HG03066 (cell line): ENCODE results near the gene RNU1-3.
"Not testable (repeated sequence)": the region's sequence is repeated elsewhere in the genome, so short reads cannot be mapped to it uniquely, and the experiment has no call there.

Experiments used
- ATAC-seq: cut with Tn5 transposase; IDR thresholded peaks from one replicate; pipeline ENCODE4 v1.9.1; 2021; ENCODE audit warnings: low read depth; ENCODE audit not compliant: unreplicated experiment

The RNU1-3 gene

DNA sequence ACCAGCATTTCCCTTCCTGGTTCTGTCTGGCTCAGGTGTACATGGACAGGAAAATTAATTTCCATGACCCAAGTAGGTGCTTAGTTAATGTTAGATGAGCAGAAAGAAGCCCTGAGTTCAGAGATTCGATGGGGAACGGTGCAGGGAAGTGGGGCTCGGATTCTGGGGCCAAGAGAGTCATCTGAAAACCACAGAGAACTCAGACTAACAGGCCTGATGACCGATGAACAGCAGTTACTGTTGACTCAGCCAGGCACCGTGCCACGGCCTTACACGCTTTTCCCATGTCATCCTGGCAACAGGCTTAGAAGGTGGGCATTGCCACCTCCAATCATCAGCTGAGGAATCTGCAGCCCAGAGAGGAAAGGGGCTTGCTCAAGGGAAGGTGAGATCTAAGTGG is 43.4 kb downstream of the RNU1-3 start:
- not testable (repeated sequence) for ATAC-seq

DNA sequence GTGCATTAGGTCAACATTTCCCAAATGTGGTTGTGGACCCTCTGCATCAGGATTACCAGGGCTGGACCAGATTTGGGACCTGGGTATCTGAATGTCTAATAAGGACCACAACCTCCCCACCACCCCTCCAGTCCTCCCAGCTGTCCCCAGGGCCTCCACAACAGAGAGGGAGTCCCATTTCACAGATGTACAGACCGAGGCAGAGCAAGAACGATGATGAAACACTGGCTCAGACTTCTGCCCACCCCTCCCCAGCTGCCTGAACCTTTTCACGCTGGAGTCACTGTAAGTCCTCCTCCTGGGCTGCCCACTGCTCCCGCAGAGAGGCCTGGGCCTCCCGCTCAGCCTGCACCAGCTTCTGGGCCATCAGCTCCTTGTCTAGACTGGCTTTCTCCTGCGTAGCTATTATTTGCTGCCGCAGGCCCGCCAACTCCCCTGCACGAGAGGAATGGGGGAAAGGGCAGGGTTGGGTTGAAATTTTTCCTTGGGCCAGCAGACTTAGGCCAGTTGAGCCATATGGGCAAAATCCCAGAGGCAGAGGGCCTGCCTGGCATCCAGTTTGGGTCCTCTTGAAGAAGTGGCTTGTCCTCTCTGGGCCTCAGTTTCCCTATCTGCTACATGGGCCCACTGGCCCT is 45.0 kb downstream of the RNU1-3 start:
- not testable (repeated sequence) for ATAC-seq

DNA sequence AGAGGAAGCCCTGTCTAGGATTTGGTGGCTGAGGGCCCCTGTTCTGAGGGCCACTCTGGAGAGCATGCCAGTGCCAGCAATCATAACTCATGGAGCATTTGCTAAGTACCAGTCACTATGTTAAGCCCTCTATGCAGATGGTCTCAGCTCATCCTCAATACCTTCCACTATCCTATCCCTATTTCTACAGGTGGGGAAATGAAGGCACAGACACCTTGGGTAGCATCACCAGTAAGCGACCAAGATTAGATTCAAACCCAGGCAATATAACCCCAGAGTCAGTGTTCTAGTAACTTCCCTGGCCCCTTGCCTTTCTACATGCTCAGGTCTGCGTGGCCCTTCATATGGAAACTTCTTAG is 45.5 kb downstream of the RNU1-3 start:
- no peak for ATAC-seq

DNA sequence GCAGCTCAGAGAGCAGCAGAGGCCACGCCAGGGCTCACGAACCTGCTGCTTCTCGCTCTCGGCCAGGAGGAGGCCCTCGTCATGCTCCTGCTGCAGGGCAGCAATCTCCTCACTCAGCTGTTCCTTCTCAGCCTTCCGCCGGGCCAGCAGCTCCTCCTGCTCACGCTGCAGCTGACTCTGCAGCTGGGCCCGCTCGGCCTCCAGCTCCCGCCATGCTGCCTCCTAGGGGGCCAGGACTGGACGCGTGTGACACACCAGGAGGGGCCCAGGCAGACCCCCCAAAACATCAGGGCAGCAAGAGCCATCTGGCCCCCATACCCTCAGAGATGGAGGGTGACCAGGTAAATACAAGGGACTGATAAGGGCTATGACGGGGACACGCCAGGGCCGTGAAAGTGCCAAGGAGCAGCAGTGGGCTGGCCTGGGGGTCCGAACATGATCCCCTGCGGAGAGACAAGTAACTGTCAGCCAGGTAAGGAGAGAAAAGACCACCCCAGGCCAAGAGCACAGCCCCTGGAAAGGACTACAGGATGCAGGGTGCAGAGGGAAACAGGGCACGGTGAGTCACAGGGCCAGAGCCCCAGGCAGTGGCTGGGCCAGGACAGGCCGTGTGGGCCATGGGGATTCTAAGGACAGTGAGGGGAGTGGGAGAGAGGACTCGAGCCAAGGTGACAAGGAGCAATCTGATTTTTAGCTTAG is 46.8 kb downstream of the RNU1-3 start:
- not testable (repeated sequence) for ATAC-seq

DNA sequence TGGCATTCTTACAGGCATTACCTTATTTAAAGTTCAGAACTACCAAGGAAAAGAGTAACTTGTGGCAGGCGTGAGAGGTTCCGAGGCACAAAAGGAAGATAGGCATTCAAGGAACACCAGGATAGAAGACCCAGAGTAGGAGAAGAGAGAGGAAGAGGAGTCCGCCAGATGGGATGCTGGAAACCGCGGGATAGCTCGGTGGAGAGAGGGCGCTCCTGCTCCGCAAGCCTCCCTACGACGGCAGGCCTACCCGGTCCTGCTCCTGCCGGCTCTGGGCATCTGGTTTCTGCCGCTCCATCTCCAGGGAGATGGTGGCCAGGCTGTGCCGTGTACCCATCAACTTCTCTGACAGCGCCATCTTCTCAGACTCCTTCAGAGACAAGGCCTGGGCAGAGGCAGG is 48.0 kb downstream of the RNU1-3 start:
- ATAC-seq, result no peak

DNA sequence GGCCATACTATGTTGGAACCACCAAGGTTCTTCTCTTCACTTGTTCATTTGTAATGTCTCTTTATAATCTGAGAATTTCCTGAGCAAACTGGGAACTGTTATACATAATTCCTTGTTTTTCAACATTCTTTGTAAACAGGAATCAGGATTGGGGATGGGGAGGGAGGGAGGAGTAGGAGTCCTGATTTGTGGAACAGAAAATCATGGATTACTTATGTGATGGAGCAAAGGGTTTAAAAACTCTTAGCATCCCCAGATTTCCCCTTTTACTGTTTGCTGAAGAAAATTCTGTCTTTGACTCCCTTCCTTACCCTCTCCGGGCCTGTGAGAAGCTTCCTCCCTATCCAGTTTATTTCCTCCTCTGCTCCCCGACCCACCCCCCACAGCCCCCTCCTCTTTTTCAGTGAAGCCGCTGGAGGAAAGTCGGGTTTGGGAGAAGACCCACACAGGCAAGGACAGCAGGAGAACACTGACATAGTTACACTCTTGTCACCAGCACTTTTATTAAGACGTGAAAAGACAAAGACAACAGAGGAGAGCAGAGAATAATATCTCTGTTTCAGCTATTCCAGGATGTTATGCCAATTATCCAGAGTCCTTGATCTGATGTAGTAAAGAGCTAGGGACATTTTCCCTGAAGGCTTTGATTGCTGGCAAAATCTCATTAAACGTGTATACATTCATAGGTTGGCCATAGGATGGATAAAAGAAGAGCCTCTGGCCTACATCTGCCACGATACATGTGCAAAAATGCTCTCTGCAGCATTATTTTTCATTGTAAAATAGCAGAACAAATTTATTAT is 48.8 kb downstream of the RNU1-3 start:
- no peak for ATAC-seq

DNA sequence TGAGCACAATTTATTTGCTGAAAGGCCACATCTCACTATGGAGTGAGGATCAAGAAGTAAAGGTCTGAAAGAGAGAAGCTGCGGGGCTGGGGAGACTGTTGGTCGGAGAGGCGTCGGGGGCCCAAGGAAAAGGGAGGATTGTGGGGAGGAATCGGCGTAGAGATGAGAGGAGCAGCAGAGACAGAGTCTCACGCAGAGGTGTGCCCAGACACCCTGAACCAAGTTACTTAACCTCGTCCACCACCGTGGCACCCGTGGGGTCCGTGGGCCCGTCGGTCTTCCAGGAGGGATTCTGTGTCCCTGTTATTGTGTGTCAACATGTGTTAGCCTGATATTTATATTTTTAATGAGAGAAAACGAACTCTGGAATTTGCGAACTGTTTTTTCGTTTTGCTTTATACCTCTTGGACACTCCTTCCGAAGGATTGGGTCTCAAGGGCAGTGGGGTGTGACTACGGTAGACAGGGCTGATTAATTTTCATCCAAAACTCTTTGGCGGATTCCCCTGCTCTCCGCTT is 49.6 kb downstream of the RNU1-3 start:
- no peak for ATAC-seq
